NCI-H2107 (cell line): ENCODE measurements around the gene CENPP.

Experiments
- DNase-seq: peaks from one replicate; lab custom pipeline; 2025; lab: John Stamatoyannopoulos, UW

The CENPP gene

GRCh38 chr9:92508018-92508820 is 182.5 kb downstream of the CENPP start:
- DNase-seq, result no peak

GRCh38 chr9:92509050-92509449 is 183.3 kb downstream of the CENPP start:
- no peak for DNase-seq

- DNase-seq, result no peak
Observed at GRCh38 chr9:92510747-92511146, 185.0 kb downstream of the CENPP start.

GRCh38 chr9:92512622-92513021 is 186.9 kb downstream of the CENPP start:
- DNase-seq, result no peak

- no peak for DNase-seq
Observed at GRCh38 chr9:92513349-92513748, 187.6 kb downstream of the CENPP start.

- no peak for DNase-seq
Observed at GRCh38 chr9:92514635-92515034, 188.9 kb downstream of the CENPP start.

GRCh38 chr9:92516521-92516920 is 190.8 kb downstream of the CENPP start:
- DNase-seq, result no peak

- no peak for DNase-seq
Observed at GRCh38 chr9:92517046-92517445, 191.3 kb downstream of the CENPP start.

- no peak for DNase-seq
Observed at GRCh38 chr9:92518199-92518598, 192.4 kb downstream of the CENPP start.

- no peak for DNase-seq
Observed at GRCh38 chr9:92520837-92521236, 195.1 kb downstream of the CENPP start.

- no peak for DNase-seq
Observed at GRCh38 chr9:92522983-92523970, 197.5 kb downstream of the CENPP start.

GRCh38 chr9:92524881-92525280 is 199.1 kb downstream of the CENPP start:
- no peak for DNase-seq

- no peak for DNase-seq
Observed at GRCh38 chr9:92525306-92525705, 199.6 kb downstream of the CENPP start.

- no peak for DNase-seq
Observed at GRCh38 chr9:92527291-92527828, 201.6 kb downstream of the CENPP start.

- no peak for DNase-seq
Observed at GRCh38 chr9:92527832-92528521, 202.2 kb downstream of the CENPP start.

- DNase-seq, result no peak
Observed at GRCh38 chr9:92528522-92528849, 202.7 kb downstream of the CENPP start.

GRCh38 chr9:92529124-92529523 is 203.4 kb downstream of the CENPP start:
- DNase-seq, result no peak

- DNase-seq, result no peak
Observed at GRCh38 chr9:92530893-92531292, 205.1 kb downstream of the CENPP start.

GRCh38 chr9:92534204-92534603 is 208.5 kb downstream of the CENPP start:
- no peak for DNase-seq

GRCh38 chr9:92534674-92535073 is 208.9 kb downstream of the CENPP start:
- DNase-seq, result no peak

- DNase-seq, result no peak
Observed at GRCh38 chr9:92535940-92536850, 210.4 kb downstream of the CENPP start, which contains the start of gene ECM2. TSS of gene ECM2 (minus strand) at chr9:92535990. CDS start at chr9:92522866, 13,124 bp downstream.
